IMR-90 (cell line): ENCODE measurements around the gene HIRA. TPM values are rescaled to one million over a fixed set of nuclear protein-coding genes. Genes with fewer than 3 reads are reported as not detected.

ENCODE experiments used
- ATAC-seq: fragments of 200-7000 bp; cut with Tn5 transposase; 2 replicates; pipeline ENCODE4 v1.9.1; 2020; ENCODE audit warnings: low read depth, mild to moderate bottlenecking, moderate library complexity
- BruUV-seq: library from RNA; stranded (reverse); fragments of 400-500 nt; replicated peaks from 2 replicates; lab custom pipeline; 2021; lab: Mats Ljungman, UMichigan
- CTCF ChIA-PET: fragments of 300-600 bp; formaldehyde crosslinking; extraction: SDS; loops from one replicate; lab custom pipeline; 2021; ENCODE audit warnings: antibody characterized with exemption; lab: Yijun Ruan, JAX
- POLR2A ChIA-PET: fragments of 300-600 bp; sonication (Branson Sonifier 250); formaldehyde crosslinking; loops from one replicate; lab custom pipeline; 2022; ENCODE audit warnings: antibody characterized with exemption; ENCODE audit not compliant: unreplicated experiment; lab: Charles Lee
- DNase-seq: peaks from one replicate; pipeline ENCODE4 v3.0.0; 2013
- H2AFZ ChIP-seq: replicated peaks from 2 replicates; pipeline ENCODE3; 2013; ENCODE audit warnings: low read length, mild to moderate bottlenecking; ENCODE audit not compliant: poor library complexity
- H2AK5ac ChIP-seq: 2 replicates; pipeline ENCODE4 v1.6.1; 2013; ENCODE audit warnings: low read depth, low read length, inconsistent platforms
- H2AK9ac ChIP-seq: replicated peaks from 2 replicates; pipeline ENCODE3; 2013; ENCODE audit warnings: mild to moderate bottlenecking, low read depth, low read length, moderate library complexity; ENCODE audit not compliant: poor library complexity
- H2BK120ac ChIP-seq: 2 replicates; pipeline ENCODE4 v1.6.1; 2013; ENCODE audit warnings: low read depth, low read length, inconsistent platforms
- H2BK15ac ChIP-seq: 3 replicates; pipeline ENCODE4 v1.6.1; 2013; ENCODE audit warnings: low read depth, low read length, inconsistent platforms
- H2BK20ac ChIP-seq: 2 replicates; pipeline ENCODE4 v1.6.1; 2013; ENCODE audit warnings: low read depth, mild to moderate bottlenecking, inconsistent platforms, low read length, moderate library complexity
- H2BK5ac ChIP-seq: 2 replicates; pipeline ENCODE4 v1.6.1; 2013; ENCODE audit warnings: mild to moderate bottlenecking, low read depth, low read length, inconsistent platforms; ENCODE audit not compliant: poor library complexity, severe bottlenecking
- H3K14ac ChIP-seq: replicated peaks from 2 replicates; pipeline ENCODE4 v1.6.1; 2013; ENCODE audit warnings: low read depth, low read length, inconsistent platforms
- H3K18ac ChIP-seq: 2 replicates; pipeline ENCODE4 v1.6.1; 2013; ENCODE audit warnings: low read depth, low read length, control low read depth
- H3K23ac ChIP-seq: 2 replicates; pipeline ENCODE4 v1.6.1; 2013; ENCODE audit warnings: low read depth, low read length, inconsistent platforms
- H3K27ac ChIP-seq: 2 replicates; pipeline ENCODE4 v1.5.1; 2013; ENCODE audit warnings: mild to moderate bottlenecking, control low read depth, low read length; ENCODE audit not compliant: insufficient read depth
- H3K27me3 ChIP-seq: 2 replicates; pipeline ENCODE4 v1.6.1; 2013; ENCODE audit warnings: low read length; ENCODE audit not compliant: control insufficient read depth, insufficient read depth
- H3K36me3 ChIP-seq: 2 replicates; pipeline ENCODE4 v1.6.1; 2013; ENCODE audit warnings: low read length, mixed read lengths; ENCODE audit not compliant: control insufficient read depth, insufficient read depth
- H3K4ac ChIP-seq: 2 replicates; pipeline ENCODE4 v1.6.1; 2013; ENCODE audit warnings: low read depth, low read length, inconsistent platforms
- H3K4me1 ChIP-seq: 2 replicates; pipeline ENCODE4 v1.6.1; 2013; ENCODE audit warnings: low read length, mixed read lengths; ENCODE audit not compliant: control insufficient read depth, insufficient read depth
- H3K4me2 ChIP-seq: 2 replicates; pipeline ENCODE4 v1.6.1; 2013; ENCODE audit warnings: low read depth, mild to moderate bottlenecking, control low read depth, low read length, moderate library complexity
- H3K4me3 ChIP-seq: 2 replicates; pipeline ENCODE4 v1.5.1; 2013; ENCODE audit warnings: low read depth, mild to moderate bottlenecking, control low read depth, low read length, moderate library complexity; ENCODE audit not compliant: insufficient read depth
- H3K56ac ChIP-seq: 2 replicates; pipeline ENCODE4 v1.6.1; 2013; ENCODE audit warnings: low read length, inconsistent platforms; ENCODE audit not compliant: insufficient read depth; ENCODE audit errors: extremely low read depth
- H3K79me1 ChIP-seq, 2 experiments: 2 replicates each; pipeline ENCODE4 v1.6.1; 2013; ENCODE audit warnings: low read length in 2 of 2, inconsistent platforms in 1 of 2, low read depth in 1 of 2
- H3K9ac ChIP-seq: 2 replicates; pipeline ENCODE4 v1.6.1; 2013; ENCODE audit warnings: low read depth, low read length, control low read depth
- H3K9me1 ChIP-seq: 2 replicates; pipeline ENCODE4 v1.6.1; 2013; ENCODE audit warnings: low read length, inconsistent platforms; ENCODE audit not compliant: insufficient read depth
- H3K9me3 ChIP-seq: 2 replicates; pipeline ENCODE4 v1.6.1; 2013; ENCODE audit warnings: low read length; ENCODE audit not compliant: control insufficient read depth, insufficient read depth
- H4K20me1 ChIP-seq: 2 replicates; pipeline ENCODE4 v1.6.1; 2013; ENCODE audit warnings: low read length, inconsistent platforms; ENCODE audit not compliant: insufficient read depth
- H4K5ac ChIP-seq: 2 replicates; pipeline ENCODE4 v1.6.1; 2013; ENCODE audit warnings: mild to moderate bottlenecking, low read depth, low read length, control low read depth
- H4K8ac ChIP-seq, 2 experiments: 2 replicates each; pipeline ENCODE4 v1.6.1; 2013; ENCODE audit warnings: low read depth in 2 of 2, low read length in 2 of 2, control low read depth in 1 of 2, inconsistent platforms in 1 of 2
- H4K91ac ChIP-seq: 2 replicates; pipeline ENCODE4 v1.6.1; 2013; ENCODE audit warnings: low read depth, low read length, inconsistent platforms; ENCODE audit not compliant: insufficient read depth
- CHD1 ChIP-seq: IDR thresholded peaks from 2 replicates; pipeline ENCODE4 v1.6.1; 2012; ENCODE audit warnings: low read depth, low read length, improper control_type of control experiment
- FOS ChIP-seq: fragments of 150-350 bp; IDR thresholded peaks from 2 replicates; pipeline ENCODE4 v1.6.1; 2016; ENCODE audit warnings: low read depth, low read length
- MAFK ChIP-seq: IDR thresholded peaks from 2 replicates; pipeline ENCODE4 v1.6.1; 2012; ENCODE audit warnings: low read depth, low read length, improper control_type of control experiment
- MAZ ChIP-seq: IDR thresholded peaks from 2 replicates; pipeline ENCODE4 v1.6.1; 2012; ENCODE audit warnings: low read depth, mild to moderate bottlenecking, low read length, improper control_type of control experiment, moderate library complexity, borderline replicate concordance
- POLR2A ChIP-seq: IDR thresholded peaks from 2 replicates; pipeline ENCODE4 v1.6.1; 2012; ENCODE audit warnings: mild to moderate bottlenecking, low read depth, low read length
- RAD21 ChIP-seq: IDR thresholded peaks from 2 replicates; pipeline ENCODE4 v1.6.1; 2012; ENCODE audit warnings: low read length, improper control_type of control experiment
- RCOR1 ChIP-seq: IDR thresholded peaks from 2 replicates; pipeline ENCODE4 v1.6.1; 2012; ENCODE audit warnings: mild to moderate bottlenecking, low read length, improper control_type of control experiment; ENCODE audit not compliant: insufficient replicate concordance
- SMC3 ChIP-seq: fragments of 150-350 bp; IDR thresholded peaks from 2 replicates; pipeline ENCODE4 v1.6.1; 2016; ENCODE audit warnings: low read depth, mild to moderate bottlenecking, antibody characterized with exemption, low read length, moderate library complexity
- WGBS, 2 experiments: methylation state at CpG; one replicate each; pipeline versions ENCODE4 v1.1.5 to v1.1.7; 2013; ENCODE audit warnings: missing lambda C conversion rate in 2 of 2; ENCODE audit not compliant: insufficient read length in 1 of 2; ENCODE audit errors: extremely low coverage in 2 of 2; 5-methylcytosine and 5-hydroxymethylcytosine counted together
- dilution Hi-C: fragments of 300-500 bp; cut with HindIII; formaldehyde crosslinking; loops from one replicate; pipeline ENCODE4 v1.14.3; 2018; ENCODE audit warnings: low sequenced_read_pairs; ENCODE audit not compliant: unreplicated experiment
- in situ Hi-C: fragments of 300-500 bp; cut with MboI; formaldehyde crosslinking; loops from 3 replicates; pipeline ENCODE4 v1.14.3; 2019; ENCODE audit warnings: low sequenced_read_pairs, inconsistent platforms, mixed read lengths
- intact Hi-C: fragments of 100-400 bp; cut with micrococcal nuclease; formaldehyde crosslinking; loops from 2 replicates; pipeline ENCODE4 v1.10.0; 2022
- polyA plus RNA-seq, 3 experiments: library from polyadenylated mRNA; depleted of rRNA; stranded (reverse); fragments of >200 nt; gene quantifications; 2 replicates each; pipeline ENCODE4 v1.2.3, GENCODE V29; 2012; ENCODE audit warnings: low replicate concordance in 1 of 3
- total RNA-seq: library from RNA; depleted of rRNA; stranded (reverse); fragments of >200 nt; gene quantifications from 2 replicates; pipeline ENCODE4 v1.2.3, GENCODE V29; 2012
- TF ChIP-seq, protein P1 (sequence below): fragments of 150-350 bp; IDR thresholded peaks from 2 replicates; pipeline ENCODE4 v1.6.1; 2016; ENCODE audit warnings: low read depth, mild to moderate bottlenecking, low read length, moderate library complexity, borderline replicate concordance
- TF ChIP-seq, protein P2 (sequence below): fragments of 150-350 bp; IDR thresholded peaks from 2 replicates; pipeline ENCODE4 v1.6.1; 2017; ENCODE audit warnings: mild to moderate bottlenecking, antibody characterized with exemption, low read length, low read depth

The HIRA gene
- total and polyA plus RNA-seq, 2 of the 4 experiments (the other 2 are of a cell fraction): 14.5 to 24.2 TPM

DNA sequence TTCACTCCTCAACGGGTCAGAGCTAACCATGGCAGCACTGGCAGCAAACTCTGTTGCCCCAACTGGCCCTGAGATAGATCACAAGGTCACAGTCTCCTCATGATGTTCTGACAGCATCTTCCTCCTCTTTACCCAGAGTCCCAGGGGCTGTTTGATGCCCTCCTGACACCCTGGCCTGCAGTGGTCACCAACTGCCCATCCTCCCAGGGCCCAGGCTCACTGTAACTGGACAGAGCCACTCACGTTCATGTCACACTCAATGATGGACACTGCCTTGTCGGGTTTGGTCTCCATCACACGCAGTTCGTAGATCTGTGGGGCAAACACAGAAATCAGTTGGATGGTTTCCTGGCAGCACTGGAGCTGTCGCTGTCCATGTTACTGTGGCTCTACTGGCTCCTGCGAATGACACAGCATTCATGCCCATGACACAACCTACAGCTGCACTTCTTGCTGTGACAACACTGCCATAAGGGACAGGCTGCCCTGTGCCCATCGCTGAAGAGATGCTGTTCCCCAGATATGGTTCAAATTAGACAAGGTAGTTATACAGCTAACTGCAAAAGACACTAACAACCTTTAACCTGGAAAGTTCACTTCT lies 26.4 kb upstream of the HIRA start:
- Histone ChIP-seq H3K4me1 (peaks cover 4% of the 10 kb centered on the region; the same call in 1 of the 2 replicates), H3K4me2 (no peak overlapping the region), H4K5ac (no peak overlapping the region), H3K9me3 (no peaks in the 10 kb centered on the region), H3K9ac (no peak overlapping the region), H3K27ac (no peak overlapping the region), H3K79me1 (peaks cover 8 to 19% of the 10 kb centered on the region in 2 experiments; a peak in 2 of 4 replicates), H4K8ac (no peak overlapping the region), H3K9me1 (peaks cover 10% of the 10 kb centered on the region), H3K27me3 (no peaks in the 10 kb centered on the region), H3K56ac (no peak overlapping the region), H3K36me3 (peaks cover 48% of the 10 kb centered on the region), H2AFZ (peak overlapping the region; percentile 45), H2BK20ac (no peak overlapping the region), H3K14ac (no peak overlapping the region), H2BK120ac (no peak overlapping the region), H3K4me3 (no peak overlapping the region), H4K91ac (no peak overlapping the region), H3K4ac (no peak overlapping the region), H2AK5ac (no peak overlapping the region), H3K23ac (no peak overlapping the region), H2BK5ac (no peak overlapping the region), H2BK15ac (no peak overlapping the region), H3K18ac (no peak overlapping the region), H2AK9ac (no peak overlapping the region), H4K20me1 (peaks cover 4% of the 10 kb centered on the region)
- TF ChIP-seq POLR2A: no peak
- TF ChIP-seq FOS: no peak
- no peak for TF ChIP-seq CHD1
- TF ChIP-seq, protein P1, sequence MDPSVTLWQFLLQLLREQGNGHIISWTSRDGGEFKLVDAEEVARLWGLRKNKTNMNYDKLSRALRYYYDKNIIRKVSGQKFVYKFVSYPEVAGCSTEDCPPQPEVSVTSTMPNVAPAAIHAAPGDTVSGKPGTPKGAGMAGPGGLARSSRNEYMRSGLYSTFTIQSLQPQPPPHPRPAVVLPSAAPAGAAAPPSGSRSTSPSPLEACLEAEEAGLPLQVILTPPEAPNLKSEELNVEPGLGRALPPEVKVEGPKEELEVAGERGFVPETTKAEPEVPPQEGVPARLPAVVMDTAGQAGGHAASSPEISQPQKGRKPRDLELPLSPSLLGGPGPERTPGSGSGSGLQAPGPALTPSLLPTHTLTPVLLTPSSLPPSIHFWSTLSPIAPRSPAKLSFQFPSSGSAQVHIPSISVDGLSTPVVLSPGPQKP: no peak
- TF ChIP-seq, protein P2, sequence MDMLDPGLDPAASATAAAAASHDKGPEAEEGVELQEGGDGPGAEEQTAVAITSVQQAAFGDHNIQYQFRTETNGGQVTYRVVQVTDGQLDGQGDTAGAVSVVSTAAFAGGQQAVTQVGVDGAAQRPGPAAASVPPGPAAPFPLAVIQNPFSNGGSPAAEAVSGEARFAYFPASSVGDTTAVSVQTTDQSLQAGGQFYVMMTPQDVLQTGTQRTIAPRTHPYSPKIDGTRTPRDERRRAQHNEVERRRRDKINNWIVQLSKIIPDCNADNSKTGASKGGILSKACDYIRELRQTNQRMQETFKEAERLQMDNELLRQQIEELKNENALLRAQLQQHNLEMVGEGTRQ: no peak
- TF ChIP-seq MAZ: no peak
- TF ChIP-seq RAD21: no peak
- no peak for TF ChIP-seq MAFK
- no peak for TF ChIP-seq RCOR1
- no peak for TF ChIP-seq SMC3
- in situ Hi-C loops (no loop called here), dilution Hi-C loops (no loop called here), intact Hi-C loops (no loop called here)
- no peak for ATAC-seq
- WGBS, 2 experiments: 100% methylated on average over 2 of the region's 8 CpGs; no CpG with 5 or more reads in 1 of the 2 experiments
- ChIA-PET CTCF (no interaction called here), POLR2A (no interaction called here)
- no TSS peak for BruUV-seq
- DNase-seq: no peak
